Measurements from ENCODE around the gene TCEAL7. TPM values are rescaled to one million over a fixed set of nuclear protein-coding genes. Genes with fewer than 3 reads are reported as not detected.
A peak's percentile ranks its signal among the peaks of the same experiment; 100 is the strongest.

The TCEAL7 gene
- total and polyA plus RNA-seq, 9 of the 15 experiments (the other 6 are each of a cell fraction or from before 2014, with no cell fraction given) = 0.07 to 0.34 (median 0.13) TPM; not detected in 4

- TF ChIP-seq ZNF133 (CRISPR knock-in tag; IDR thresholded peaks at IDR 0.05) = no peak
- TF ChIP-seq, protein P1, sequence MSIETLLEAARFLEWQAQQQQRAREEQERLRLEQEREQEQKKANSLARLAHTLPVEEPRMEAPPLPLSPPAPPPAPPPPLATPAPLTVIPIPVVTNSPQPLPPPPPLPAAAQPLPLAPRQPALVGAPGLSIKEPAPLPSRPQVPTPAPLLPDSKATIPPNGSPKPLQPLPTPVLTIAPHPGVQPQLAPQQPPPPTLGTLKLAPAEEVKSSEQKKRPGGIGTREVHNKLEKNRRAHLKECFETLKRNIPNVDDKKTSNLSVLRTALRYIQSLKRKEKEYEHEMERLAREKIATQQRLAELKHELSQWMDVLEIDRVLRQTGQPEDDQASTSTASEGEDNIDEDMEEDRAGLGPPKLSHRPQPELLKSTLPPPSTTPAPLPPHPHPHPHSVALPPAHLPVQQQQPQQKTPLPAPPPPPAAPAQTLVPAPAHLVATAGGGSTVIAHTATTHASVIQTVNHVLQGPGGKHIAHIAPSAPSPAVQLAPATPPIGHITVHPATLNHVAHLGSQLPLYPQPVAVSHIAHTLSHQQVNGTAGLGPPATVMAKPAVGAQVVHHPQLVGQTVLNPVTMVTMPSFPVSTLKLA (conservative IDR thresholded peaks at IDR 0.05) = no peak
- no peak for TF ChIP-seq ETS2 (tag; IDR thresholded peaks at IDR 0.05; ENCODE audit: borderline replicate concordance, poor library complexity, severe bottlenecking)
- no peak for TF ChIP-seq ARNT (IDR thresholded peaks at IDR 0.05)
- TF ChIP-seq ZNF408 (CRISPR knock-in tag; IDR thresholded peaks at IDR 0.05; ENCODE audit: low read depth) = no peak
- TF ChIP-seq YY1 (IDR thresholded peaks at IDR 0.05; ENCODE audit: borderline replicate concordance in 1 of 3, control insufficient read depth in 1 of 3, extremely low read depth in 1 of 3, insufficient read depth in 3 of 3, insufficient read length in 1 of 3, insufficient replicate concordance in 2 of 3, low read depth in 1 of 3, low read length in 2 of 3) = peak in 1 of 3 experiments; percentile 57
- TF ChIP-seq HNRNPH1 (optimal IDR thresholded peaks at IDR 0.05; ENCODE audit: low read depth, low read length) = no peak
- TF ChIP-seq ETV5 (CRISPR knock-in tag; IDR thresholded peaks at IDR 0.05; ENCODE audit: low read depth) = no peak
- TF ChIP-seq PURB (CRISPR knock-in tag; IDR thresholded peaks at IDR 0.05; ENCODE audit: low read depth) = no peak
- TF ChIP-seq RBM22 (IDR thresholded peaks at IDR 0.05; ENCODE audit: low read depth, low read length, poor library complexity, severe bottlenecking) = no peak
- no peak for TF ChIP-seq ZNF324 (CRISPR knock-in tag; IDR thresholded peaks at IDR 0.05)
These were observed 20.0 kb upstream of the TCEAL7 start (continued) for GRCh38 chrX:103309860-103310554.

All from K562 (cell line).